ENCODE results near the gene CDH20. TPM values are rescaled to one million over a fixed set of nuclear protein-coding genes. Genes with fewer than 3 reads are reported as not detected.

CDH20 gene
- total RNA-seq, 4 donors from 2014 or later = 0.14 TPM; not detected in 3

DNA sequence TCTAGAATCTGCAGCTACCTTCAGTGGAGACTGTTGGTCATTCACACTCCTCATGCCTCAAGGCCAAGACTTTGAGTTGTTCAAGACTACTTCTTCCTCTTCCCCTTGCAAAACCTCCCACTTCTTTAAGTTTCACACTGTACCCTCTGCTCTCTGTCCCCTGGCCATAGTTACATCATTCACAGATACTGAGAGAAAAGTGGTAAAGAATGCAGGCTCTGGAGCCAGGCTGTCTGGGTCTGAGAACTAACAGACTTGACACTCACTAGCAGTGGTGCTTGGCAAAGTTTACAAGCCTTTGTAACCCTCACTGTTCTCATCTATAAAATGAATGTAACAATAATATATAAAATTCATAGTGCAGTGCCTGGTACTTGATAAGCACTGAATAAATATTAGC lies 61.8 kb downstream of the CDH20 start:
- Histone ChIP-seq H3K27me3 (no peaks in the 10 kb centered on the region), H3K36me3 (no peaks in the 10 kb centered on the region), H3K9me3 (no peaks in the 10 kb centered on the region), H3K4me3 (no peak overlapping the region), H3K27ac (no peak overlapping the region), H3K4me1 (no peaks in the 10 kb centered on the region)
- intact Hi-C loops (cut with DNase I; ENCODE audit: low total_unique reads) = no loop called here
- DNase-seq = no peak
- in situ Hi-C loops (cut with MboI; ENCODE audit: low pct_ligation_motif_present in 1 of 4, low pct_unique_long_range_greater_than_20kb in 1 of 4, low sequenced_read_pairs in 3 of 4) = no loop called here
- no peak for TF ChIP-seq POLR2A (IDR thresholded peaks at IDR 0.05)
- TF ChIP-seq, protein P1, sequence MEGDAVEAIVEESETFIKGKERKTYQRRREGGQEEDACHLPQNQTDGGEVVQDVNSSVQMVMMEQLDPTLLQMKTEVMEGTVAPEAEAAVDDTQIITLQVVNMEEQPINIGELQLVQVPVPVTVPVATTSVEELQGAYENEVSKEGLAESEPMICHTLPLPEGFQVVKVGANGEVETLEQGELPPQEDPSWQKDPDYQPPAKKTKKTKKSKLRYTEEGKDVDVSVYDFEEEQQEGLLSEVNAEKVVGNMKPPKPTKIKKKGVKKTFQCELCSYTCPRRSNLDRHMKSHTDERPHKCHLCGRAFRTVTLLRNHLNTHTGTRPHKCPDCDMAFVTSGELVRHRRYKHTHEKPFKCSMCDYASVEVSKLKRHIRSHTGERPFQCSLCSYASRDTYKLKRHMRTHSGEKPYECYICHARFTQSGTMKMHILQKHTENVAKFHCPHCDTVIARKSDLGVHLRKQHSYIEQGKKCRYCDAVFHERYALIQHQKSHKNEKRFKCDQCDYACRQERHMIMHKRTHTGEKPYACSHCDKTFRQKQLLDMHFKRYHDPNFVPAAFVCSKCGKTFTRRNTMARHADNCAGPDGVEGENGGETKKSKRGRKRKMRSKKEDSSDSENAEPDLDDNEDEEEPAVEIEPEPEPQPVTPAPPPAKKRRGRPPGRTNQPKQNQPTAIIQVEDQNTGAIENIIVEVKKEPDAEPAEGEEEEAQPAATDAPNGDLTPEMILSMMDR (IDR thresholded peaks at IDR 0.05) = no peak

DNA sequence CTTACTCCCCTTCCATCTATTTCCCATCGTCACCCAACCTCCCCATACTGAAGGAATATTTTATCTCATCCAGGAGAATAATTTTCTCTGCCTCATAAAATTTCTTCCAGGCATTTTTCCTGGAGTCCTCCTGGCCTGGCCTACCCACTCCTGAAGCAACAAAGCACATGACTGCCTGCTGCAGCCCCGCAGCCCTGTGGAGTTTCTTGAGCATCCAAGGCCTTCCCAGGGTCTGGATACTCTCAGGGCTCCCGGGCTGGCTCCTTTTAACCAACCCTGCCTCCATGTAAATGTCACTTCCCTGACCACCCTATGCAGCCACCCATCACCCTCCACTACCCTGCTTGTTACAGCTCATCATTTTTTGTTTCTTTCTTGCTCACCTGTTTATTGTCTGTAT lies 64.0 kb downstream of the CDH20 start:
- H3K27me3 ChIP-seq = no peaks in the 10 kb centered on the region
- intact Hi-C loops (cut with DNase I; ENCODE audit: low total_unique reads) = no loop called here
- TF ChIP-seq EP300 (IDR thresholded peaks at IDR 0.05; ENCODE audit: low read depth) = no peak
- TF ChIP-seq POLR2A (IDR thresholded peaks at IDR 0.05) = no peak
- TF ChIP-seq POLR2AphosphoS5 (IDR thresholded peaks at IDR 0.05) = no peak
- TF ChIP-seq, protein P1 (IDR thresholded peaks at IDR 0.05) = no peak
- DNase-seq = no peak
- in situ Hi-C loops (cut with MboI; ENCODE audit: low pct_ligation_motif_present in 1 of 4, low pct_unique_long_range_greater_than_20kb in 1 of 4, low sequenced_read_pairs in 3 of 4) = no loop called here
- no peak overlapping the region for H3K27ac ChIP-seq
- H3K9me3 ChIP-seq = no peaks in the 10 kb centered on the region
- no peak overlapping the region for H3K4me3 ChIP-seq
- 43 to 64% methylated on average over 3 of the region's 3 CpGs for WGBS, 2 donors (ENCODE audit: low coverage in 1 of 2)
- no peaks in the 10 kb centered on the region for H3K4me1 ChIP-seq
- H3K36me3 ChIP-seq = no peaks in the 10 kb centered on the region

DNA sequence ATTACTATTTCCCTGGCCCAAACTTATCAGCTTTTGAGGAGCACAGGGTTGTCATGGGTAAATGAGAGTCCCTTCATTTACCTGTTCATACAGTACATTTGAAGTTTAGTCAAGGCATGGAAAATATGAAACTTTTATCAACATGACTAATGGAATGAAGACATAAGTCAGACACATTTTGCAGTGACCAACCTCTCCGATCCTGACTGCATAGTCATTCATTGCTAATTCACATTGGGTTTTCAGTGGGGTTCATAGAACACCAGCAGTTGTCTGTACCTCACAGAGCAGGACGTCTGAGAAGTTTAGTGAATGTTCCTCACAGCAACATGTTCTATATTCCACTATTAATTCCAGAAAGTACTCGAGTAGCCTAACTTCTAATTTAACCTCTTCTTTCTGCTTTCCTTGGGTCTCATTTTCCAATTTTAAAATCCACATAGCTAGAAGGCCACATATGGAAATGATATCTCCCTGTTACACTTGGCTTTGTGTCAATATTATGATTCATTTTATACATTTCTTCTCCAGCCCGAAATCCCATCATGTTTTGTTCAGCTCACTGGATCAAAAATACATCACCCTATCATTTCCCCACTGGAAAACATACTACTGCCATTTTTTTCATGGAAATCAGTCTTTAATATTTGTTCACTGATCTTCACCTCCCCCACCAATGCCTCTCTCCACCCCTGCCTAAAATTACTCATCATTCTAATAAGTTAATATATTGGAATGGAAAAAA lies 65.9 kb downstream of the CDH20 start:
- H3K4me1 ChIP-seq = no peaks in the 10 kb centered on the region
- intact Hi-C loops (cut with DNase I; ENCODE audit: low total_unique reads) = no loop called here
- TF ChIP-seq, protein P1 (IDR thresholded peaks at IDR 0.05) = no peak
- TF ChIP-seq EP300 (IDR thresholded peaks at IDR 0.05; ENCODE audit: low read depth) (no peak), POLR2A (IDR thresholded peaks at IDR 0.05) (no peak), POLR2AphosphoS5 (IDR thresholded peaks at IDR 0.05) (no peak)
- H3K4me3 ChIP-seq = no peak overlapping the region
- WGBS, 2 donors (ENCODE audit: low coverage in 1 of 2) = 54 to 73% methylated on average over 4 of the region's 4 CpGs
- H3K36me3 ChIP-seq = no peaks in the 10 kb centered on the region
- in situ Hi-C loops (cut with MboI; ENCODE audit: low pct_ligation_motif_present in 1 of 4, low pct_unique_long_range_greater_than_20kb in 1 of 4, low sequenced_read_pairs in 3 of 4) = no loop called here
- no peaks in the 10 kb centered on the region for H3K27me3 ChIP-seq
- no peaks in the 10 kb centered on the region for H3K9me3 ChIP-seq
- no peak for DNase-seq
- no peak overlapping the region for H3K27ac ChIP-seq

DNA sequence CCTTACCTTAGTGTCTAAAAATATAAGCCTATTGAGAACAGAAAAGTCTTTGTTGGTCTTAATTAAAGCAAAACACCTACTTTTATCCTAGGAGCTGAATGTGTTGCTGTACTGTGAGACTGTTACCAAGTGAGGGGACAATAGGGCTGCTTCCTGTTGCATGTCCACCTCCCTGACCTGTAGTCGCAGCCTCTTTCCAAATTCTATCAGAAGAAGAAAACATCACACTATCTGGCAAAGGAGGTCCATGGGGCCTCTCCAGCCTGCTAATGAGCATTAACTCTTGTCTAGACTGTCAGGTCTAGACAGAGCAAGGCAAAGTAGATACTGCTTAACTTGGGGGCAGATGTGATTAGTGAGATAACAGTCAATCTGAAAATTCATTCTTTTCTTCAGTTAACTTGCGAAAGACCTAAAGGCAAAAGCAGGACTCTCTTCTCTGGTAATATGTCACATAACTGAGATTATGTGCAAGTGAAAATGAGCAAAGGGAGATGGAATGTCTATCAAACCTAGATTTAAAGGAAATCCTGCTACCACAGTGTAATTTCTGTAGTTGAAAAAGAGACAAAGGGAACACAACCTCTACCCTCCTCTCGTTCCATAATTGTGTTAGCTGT lies 66.9 kb downstream of the CDH20 start:
- no peak overlapping the region for H3K27ac ChIP-seq
- no peak overlapping the region for H3K4me3 ChIP-seq
- no peaks in the 10 kb centered on the region for H3K4me1 ChIP-seq
- TF ChIP-seq EP300 (IDR thresholded peaks at IDR 0.05; ENCODE audit: low read depth) = no peak
- TF ChIP-seq POLR2A (IDR thresholded peaks at IDR 0.05) = no peak
- no peak for TF ChIP-seq POLR2AphosphoS5 (IDR thresholded peaks at IDR 0.05)
- TF ChIP-seq, protein P1 (IDR thresholded peaks at IDR 0.05) = no peak
- intact Hi-C loops (cut with DNase I; ENCODE audit: low total_unique reads) (no loop called here), in situ Hi-C loops (cut with MboI; ENCODE audit: low pct_ligation_motif_present in 1 of 4, low pct_unique_long_range_greater_than_20kb in 1 of 4, low sequenced_read_pairs in 3 of 4) (no loop called here)
- DNase-seq = no peak
- H3K27me3 ChIP-seq = no peaks in the 10 kb centered on the region
- 82 to 100% methylated on average over 2 to 3 of the region's 3 CpGs for WGBS, 2 donors (ENCODE audit: low coverage in 1 of 2)
- H3K36me3 ChIP-seq = no peaks in the 10 kb centered on the region
- no peaks in the 10 kb centered on the region for H3K9me3 ChIP-seq

Measured in transverse colon (tissue), 4 donors.